PC-9 (cell line): ENCODE results near the gene RXRG. TPM values are rescaled to one million over a fixed set of nuclear protein-coding genes. Genes with fewer than 3 reads are reported as not detected.

ENCODE experiments used
- BruUV-seq: library from RNA; stranded (reverse); fragments of 400-500 nt; replicated peaks from 2 replicates; lab custom pipeline; 2021; lab: Mats Ljungman, UMichigan
- CTCF ChIA-PET: fragments of 300-600 bp; sonication (Branson Sonifier 250); formaldehyde crosslinking; loops from one replicate; lab custom pipeline; 2022; ENCODE audit warnings: antibody characterized with exemption; lab: Charles Lee
- POLR2A ChIA-PET: fragments of 300-600 bp; sonication (Branson Sonifier 250); formaldehyde crosslinking; loops from one replicate; lab custom pipeline; 2022; ENCODE audit warnings: antibody characterized with exemption; ENCODE audit not compliant: unreplicated experiment; lab: Charles Lee
- DNase-seq, 2 experiments: peaks; one replicate each; pipeline versions ENCODE4 v3.0.0 to v3.0.0-alpha.2; 2015 to 2022; ENCODE audit warnings: mixed read lengths in 1 of 2
- H2AFZ ChIP-seq: fragments of 200-600 bp; sonication (generic); 2 replicates; pipeline ENCODE4 v1.8.1; 2017; ENCODE audit warnings: antibody characterized with exemption
- H3F3A ChIP-seq: fragments of 200-600 bp; sonication (generic); 2 replicates; pipeline ENCODE4 v1.8.1; 2017; ENCODE audit warnings: antibody characterized with exemption, mild to moderate bottlenecking, low read depth; ENCODE audit not compliant: insufficient read depth
- H3K27ac ChIP-seq: fragments of 200-600 bp; sonication (generic); 2 replicates; pipeline ENCODE4 v1.6.1; 2016; ENCODE audit warnings: mixed run types
- H3K27me3 ChIP-seq: fragments of 200-600 bp; sonication (generic); 2 replicates; pipeline ENCODE4 v1.6.1; 2016; ENCODE audit warnings: low read depth, mixed run types; ENCODE audit not compliant: insufficient read depth
- H3K36me3 ChIP-seq: fragments of 200-600 bp; sonication (generic); 2 replicates; pipeline ENCODE4 v1.6.1; 2016; ENCODE audit warnings: low read depth, mixed run types
- H3K4me1 ChIP-seq: fragments of 200-600 bp; sonication (generic); replicated peaks from 2 replicates; pipeline ENCODE4 v1.6.1; 2016; ENCODE audit warnings: mixed run types; ENCODE audit not compliant: insufficient read depth
- H3K4me2 ChIP-seq: fragments of 200-600 bp; sonication (generic); 2 replicates; pipeline ENCODE4 v1.6.1; 2017; ENCODE audit warnings: mixed run types
- H3K4me3 ChIP-seq: fragments of 200-600 bp; sonication (generic); 2 replicates; pipeline ENCODE4 v1.6.1; 2016; ENCODE audit warnings: mixed run types
- H3K79me2 ChIP-seq: fragments of 200-600 bp; sonication (generic); 2 replicates; pipeline ENCODE4 v1.6.1; 2017; ENCODE audit warnings: low read depth, mixed run types
- H3K9me2 ChIP-seq: fragments of 200-600 bp; sonication (generic); 2 replicates; pipeline ENCODE4 v1.8.1; 2017; ENCODE audit warnings: mild to moderate bottlenecking; ENCODE audit not compliant: insufficient read depth
- H3K9me3 ChIP-seq: fragments of 200-600 bp; sonication (generic); 2 replicates; pipeline ENCODE4 v1.8.1; 2016; ENCODE audit warnings: low read depth; ENCODE audit not compliant: insufficient read depth
- H4K20me1 ChIP-seq: fragments of 200-600 bp; sonication (generic); 2 replicates; pipeline ENCODE4 v1.8.1; 2017; ENCODE audit not compliant: insufficient read depth
- CTCF ChIP-seq: fragments of 200-600 bp; sonication (generic); conservative IDR thresholded peaks from 2 replicates; pipeline ENCODE4 v1.6.1; 2017; ENCODE audit warnings: mixed run types, antibody characterized with exemption, mild to moderate bottlenecking, moderate library complexity
- EZH2 ChIP-seq: fragments of 200-600 bp; sonication (generic); IDR thresholded peaks from 2 replicates; pipeline ENCODE4 v1.8.0; 2017; ENCODE audit warnings: antibody characterized with exemption, low read depth
- intact Hi-C: fragments of 100-400 bp; cut with micrococcal nuclease; formaldehyde crosslinking; loops from one replicate; pipeline ENCODE4 v1.10.0; 2022; ENCODE audit not compliant: unreplicated experiment
- total RNA-seq: library from RNA; stranded (reverse); gene quantifications from 2 replicates; pipeline ENCODE4 v1.2.3, GENCODE V29; 2021

The RXRG gene
- total RNA-seq, 1 experiment from 2014 or later, result not detected

- POLR2A ChIA-PET, result no interaction called here
- Histone ChIP-seq H2AFZ (no peak overlapping the region), H3K27ac (no peak overlapping the region), H4K20me1 (no peaks in the 10 kb centered on the region; the same call in 1 of the 2 replicates), H3K9me2 (no peaks in the 10 kb centered on the region), H3K79me2 (no peaks in the 10 kb centered on the region), H3K36me3 (no peaks in the 10 kb centered on the region), H3F3A (no peaks in the 10 kb centered on the region), H3K4me3 (no peak overlapping the region), H3K4me2 (no peak overlapping the region), H3K4me1 (no peaks in the 10 kb centered on the region), H3K27me3 (peaks cover 12% of the 10 kb centered on the region; the same call in 1 of the 2 replicates), H3K9me3 (no peaks in the 10 kb centered on the region)
- intact Hi-C loops, result no loop called here
- TF ChIP-seq CTCF (no peak), EZH2 (no peak)
- DNase-seq, result no peak
- no TSS peak for BruUV-seq
- CTCF ChIA-PET, result no interaction called here
Observed at GRCh38 chr1:165387961-165388360, 57.0 kb downstream of the RXRG start.

GRCh38 chr1:165387505-165387904 is 57.4 kb downstream of the RXRG start:
- no peaks in the 10 kb centered on the region for H3K36me3 ChIP-seq
- ChIA-PET POLR2A (no interaction called here), CTCF (no interaction called here)
- H3K4me1 ChIP-seq, result no peaks in the 10 kb centered on the region
- no peaks in the 10 kb centered on the region for H3K79me2 ChIP-seq
- peaks cover 12% of the 10 kb centered on the region; the same call in 1 of the 2 replicates for H3K27me3 ChIP-seq
- BruUV-seq, result no TSS peak
- no peak overlapping the region for H3K4me2 ChIP-seq
- no peaks in the 10 kb centered on the region for H3K9me3 ChIP-seq
- H2AFZ ChIP-seq, result no peak overlapping the region
- no peak overlapping the region for H3K27ac ChIP-seq
- no peaks in the 10 kb centered on the region for H3F3A ChIP-seq
- no peaks in the 10 kb centered on the region; the same call in 1 of the 2 replicates for H4K20me1 ChIP-seq
- intact Hi-C loops, result no loop called here
- DNase-seq, result no peak
- no peaks in the 10 kb centered on the region for H3K9me2 ChIP-seq
- TF ChIP-seq EZH2, result no peak
- TF ChIP-seq CTCF, result no peak
- no peak overlapping the region for H3K4me3 ChIP-seq

GRCh38 chr1:165383599-165384405 is 61.1 kb downstream of the RXRG start:
- peaks cover 13% of the 10 kb centered on the region; the same call in 1 of the 2 replicates for H3K27me3 ChIP-seq
- no peaks in the 10 kb centered on the region for H3K9me3 ChIP-seq
- no peak for DNase-seq
- intact Hi-C loops, result no loop called here
- H3K4me3 ChIP-seq, result no peak overlapping the region
- no peaks in the 10 kb centered on the region for H3K9me2 ChIP-seq
- no peaks in the 10 kb centered on the region for H3K36me3 ChIP-seq
- TF ChIP-seq EZH2 (no peak), CTCF (no peak)
- no peak overlapping the region for H3K4me2 ChIP-seq
- no peaks in the 10 kb centered on the region for H3F3A ChIP-seq
- ChIA-PET POLR2A (no interaction called here), CTCF (no interaction called here)
- H2AFZ ChIP-seq, result no peak overlapping the region
- H3K79me2 ChIP-seq, result no peaks in the 10 kb centered on the region
- no TSS peak for BruUV-seq
- no peaks in the 10 kb centered on the region; the same call in 1 of the 2 replicates for H4K20me1 ChIP-seq
- no peaks in the 10 kb centered on the region for H3K4me1 ChIP-seq
- H3K27ac ChIP-seq, result no peak overlapping the region
